ENCODE data around the gene SPCS2. TPM values are rescaled to one million over a fixed set of nuclear protein-coding genes. Genes with fewer than 3 reads are reported as not detected.

SPCS2 gene
- total RNA-seq, 4 donors from 2014 or later: 40.7 to 62.8 (median 53.6) TPM

DNA sequence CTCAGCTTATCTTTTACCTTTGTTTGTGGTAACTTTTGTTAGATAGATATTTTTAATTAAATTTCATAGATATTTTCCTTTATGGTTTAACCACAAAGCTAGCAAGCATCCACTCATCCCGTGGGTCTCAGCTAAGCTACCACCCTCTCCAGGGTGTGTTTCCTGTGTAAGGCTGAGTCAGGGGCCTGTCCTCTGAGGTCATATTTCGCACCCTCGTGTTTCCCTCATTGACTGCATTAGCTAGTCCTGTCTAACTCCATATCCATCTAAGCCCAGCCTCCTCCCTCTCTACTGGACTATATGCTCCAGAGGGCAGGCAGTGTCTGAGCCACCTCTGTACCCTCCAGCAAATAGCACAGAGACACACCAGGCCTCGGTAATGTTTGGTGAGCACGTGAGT is 16.9 kb upstream of the SPCS2 start:
- no peaks in the 10 kb centered on the region for H3K4me1 ChIP-seq
- intact Hi-C loops (cut with DNase I): no loop called here
- H3K36me3 ChIP-seq: peaks cover 0 to 93% (median 0%) of the 10 kb centered on the region in 3 donors
- DNase-seq: no peak
- WGBS, 2 donors: 64 to 81% methylated on average over 4 to 5 of the region's 5 CpGs
- H3K27ac ChIP-seq: no peak overlapping the region
- no peak overlapping the region for H3K4me3 ChIP-seq
- TF ChIP-seq POLR2A (IDR thresholded peaks at IDR 0.05): no peak
- TF ChIP-seq, protein P1, sequence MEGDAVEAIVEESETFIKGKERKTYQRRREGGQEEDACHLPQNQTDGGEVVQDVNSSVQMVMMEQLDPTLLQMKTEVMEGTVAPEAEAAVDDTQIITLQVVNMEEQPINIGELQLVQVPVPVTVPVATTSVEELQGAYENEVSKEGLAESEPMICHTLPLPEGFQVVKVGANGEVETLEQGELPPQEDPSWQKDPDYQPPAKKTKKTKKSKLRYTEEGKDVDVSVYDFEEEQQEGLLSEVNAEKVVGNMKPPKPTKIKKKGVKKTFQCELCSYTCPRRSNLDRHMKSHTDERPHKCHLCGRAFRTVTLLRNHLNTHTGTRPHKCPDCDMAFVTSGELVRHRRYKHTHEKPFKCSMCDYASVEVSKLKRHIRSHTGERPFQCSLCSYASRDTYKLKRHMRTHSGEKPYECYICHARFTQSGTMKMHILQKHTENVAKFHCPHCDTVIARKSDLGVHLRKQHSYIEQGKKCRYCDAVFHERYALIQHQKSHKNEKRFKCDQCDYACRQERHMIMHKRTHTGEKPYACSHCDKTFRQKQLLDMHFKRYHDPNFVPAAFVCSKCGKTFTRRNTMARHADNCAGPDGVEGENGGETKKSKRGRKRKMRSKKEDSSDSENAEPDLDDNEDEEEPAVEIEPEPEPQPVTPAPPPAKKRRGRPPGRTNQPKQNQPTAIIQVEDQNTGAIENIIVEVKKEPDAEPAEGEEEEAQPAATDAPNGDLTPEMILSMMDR (IDR thresholded peaks at IDR 0.05): no peak
- no peaks in the 10 kb centered on the region for H3K27me3 ChIP-seq
- no peaks in the 10 kb centered on the region for H3K9me3 ChIP-seq

DNA sequence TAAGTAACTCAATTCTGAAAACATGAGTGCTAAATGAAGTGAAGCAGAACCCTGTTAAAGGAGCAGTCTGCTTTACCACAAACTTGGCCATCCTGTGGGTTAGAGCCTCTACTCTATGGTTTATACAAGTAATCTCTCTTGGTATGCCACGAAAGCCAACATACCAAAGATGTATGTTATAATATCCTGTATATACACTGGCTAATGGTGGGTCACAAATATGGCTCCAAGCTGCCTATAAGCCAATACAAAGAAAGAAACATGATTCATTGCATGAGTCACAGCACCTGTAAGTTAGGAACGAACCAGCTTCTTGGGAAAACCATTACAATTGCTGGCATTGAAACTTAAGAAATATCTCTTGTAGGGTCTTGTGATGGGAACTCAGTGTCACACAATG is 16.3 kb upstream of the SPCS2 start:
- DNase-seq: no peak
- intact Hi-C loops (cut with DNase I): no loop called here
- TF ChIP-seq, protein P1 (IDR thresholded peaks at IDR 0.05): no peak
- TF ChIP-seq POLR2A (IDR thresholded peaks at IDR 0.05): no peak
- no peaks in the 10 kb centered on the region for H3K4me1 ChIP-seq
- WGBS, 2 donors: 34 to 56% methylated on average over 2 of the region's 2 CpGs
- H3K9me3 ChIP-seq: no peaks in the 10 kb centered on the region
- peaks cover 0 to 95% (median 0%) of the 10 kb centered on the region in 3 donors for H3K36me3 ChIP-seq
- no peak overlapping the region for H3K4me3 ChIP-seq
- H3K27ac ChIP-seq: no peak overlapping the region
- no peaks in the 10 kb centered on the region for H3K27me3 ChIP-seq

DNA sequence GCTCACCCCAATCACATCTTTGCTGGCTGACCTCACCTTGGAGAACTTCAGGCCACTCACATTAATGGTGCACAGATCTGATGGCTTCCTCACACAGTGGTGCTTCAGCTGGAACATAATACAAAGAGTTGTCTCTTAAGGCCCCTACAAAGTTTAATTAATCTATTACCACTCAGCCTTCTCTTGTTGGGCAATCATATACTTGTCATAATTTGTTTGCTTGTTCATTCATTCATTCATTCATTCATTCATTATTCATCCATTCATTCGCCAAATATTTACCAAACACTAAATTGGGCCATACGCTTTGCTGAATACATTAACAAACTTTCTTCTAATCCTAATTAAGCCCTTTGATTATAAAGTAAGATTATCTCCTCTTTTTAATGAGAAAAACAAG is 15.3 kb upstream of the SPCS2 start:
- WGBS, 2 donors: 92 to 95% methylated on average over 2 of the region's 2 CpGs
- Histone ChIP-seq H3K4me3 (no peak overlapping the region), H3K9me3 (no peaks in the 10 kb centered on the region), H3K36me3 (peaks cover 0 to 91% (median 0%) of the 10 kb centered on the region in 3 donors), H3K4me1 (no peaks in the 10 kb centered on the region), H3K27me3 (no peaks in the 10 kb centered on the region), H3K27ac (no peak overlapping the region)
- intact Hi-C loops (cut with DNase I): no loop called here
- TF ChIP-seq, protein P1 (IDR thresholded peaks at IDR 0.05): no peak
- no peak for TF ChIP-seq POLR2A (IDR thresholded peaks at IDR 0.05)
- no peak for DNase-seq

DNA sequence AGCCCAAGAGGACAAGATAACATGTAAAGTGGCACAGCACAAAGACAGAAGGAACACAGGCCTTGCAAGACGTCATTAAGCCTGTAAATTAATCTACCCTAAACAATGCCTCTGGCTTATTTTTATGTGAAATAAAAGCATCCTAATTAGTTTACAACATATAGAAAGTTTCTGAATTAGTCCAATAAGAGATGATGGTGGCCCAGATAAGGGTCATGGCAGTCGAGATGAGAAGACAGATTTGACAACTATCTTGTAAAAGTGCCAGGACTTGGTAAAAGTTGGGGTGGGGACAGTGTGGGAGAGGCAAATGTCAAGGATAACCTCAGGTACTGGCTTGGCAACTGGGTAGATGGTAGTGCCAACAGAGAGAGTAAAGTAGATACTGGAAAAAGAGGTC is 13.8 kb upstream of the SPCS2 start:
- no peaks in the 10 kb centered on the region for H3K9me3 ChIP-seq
- no peaks in the 10 kb centered on the region for H3K27me3 ChIP-seq

DNA sequence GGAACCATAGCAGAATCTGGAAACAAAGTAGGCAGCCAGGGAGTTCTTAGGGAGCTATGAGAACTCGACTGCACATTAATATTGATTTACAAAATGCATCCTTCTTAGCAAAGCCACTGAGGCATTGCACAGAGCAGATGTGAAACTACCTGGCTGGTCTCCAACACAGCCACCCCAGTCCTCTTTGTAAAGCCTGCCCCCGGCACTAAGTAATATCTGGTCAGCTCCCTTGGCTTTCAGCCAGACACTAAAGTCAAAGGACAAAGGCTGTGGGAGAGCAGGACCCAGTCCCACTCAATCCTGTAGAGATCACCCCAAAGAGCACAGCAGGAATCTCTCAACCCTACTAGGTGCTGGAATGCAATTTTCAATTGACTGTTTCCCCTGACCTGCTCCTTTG is 13.0 kb upstream of the SPCS2 start:
- Histone ChIP-seq H3K4me1 (no peaks in the 10 kb centered on the region), H3K9me3 (no peaks in the 10 kb centered on the region), H3K4me3 (no peak overlapping the region), H3K27me3 (peaks cover 0 to 4% (median 0%) of the 10 kb centered on the region in 4 donors), H3K27ac (no peak overlapping the region), H3K36me3 (peaks cover 0 to 91% (median 0%) of the 10 kb centered on the region in 3 donors)
- intact Hi-C loops (cut with DNase I): no loop called here
- 47 to 88% methylated on average over 2 of the region's 2 CpGs for WGBS, 2 donors
- TF ChIP-seq POLR2A (IDR thresholded peaks at IDR 0.05): no peak
- TF ChIP-seq, protein P1 (IDR thresholded peaks at IDR 0.05): no peak
- no peak for DNase-seq

More for the DNA sequence above, 13.8 kb upstream of the SPCS2 start:
- intact Hi-C loops (cut with DNase I): no loop called here
- H3K4me3 ChIP-seq: no peak overlapping the region
- TF ChIP-seq POLR2A (IDR thresholded peaks at IDR 0.05): no peak
- TF ChIP-seq, protein P1 (IDR thresholded peaks at IDR 0.05): no peak
- 84 to 86% methylated on average over 2 of the region's 2 CpGs for WGBS, 2 donors
- H3K4me1 ChIP-seq: no peaks in the 10 kb centered on the region
- peaks cover 0 to 90% (median 0%) of the 10 kb centered on the region in 3 donors for H3K36me3 ChIP-seq
- H3K27ac ChIP-seq: no peak overlapping the region
- no peak for DNase-seq

Measured in esophagus squamous epithelium (tissue), 5 donors.